COLO668 (cell line): ENCODE results near the gene SLC3A2.
A peak's percentile ranks its signal among the peaks of the same experiment; 100 is the strongest.

Experiments used
- DNase-seq: peaks from one replicate; lab custom pipeline; 2025; ENCODE audit not compliant: unreplicated experiment; lab: John Stamatoyannopoulos, UW

Gene SLC3A2

GRCh38 chr11:62909107-62909894 lies 28.6 kb downstream of the SLC3A2 start:
- peak; percentile 33 for DNase-seq

- DNase-seq, result no peak
Measured at GRCh38 chr11:62910141-62910882, 29.6 kb downstream of the SLC3A2 start.

- no peak for DNase-seq
Measured at GRCh38 chr11:62911137-62912130, 30.7 kb downstream of the SLC3A2 start.

- no peak for DNase-seq
Measured at GRCh38 chr11:62912268-62912667, 31.6 kb downstream of the SLC3A2 start.

GRCh38 chr11:62914416-62914815 lies 33.7 kb downstream of the SLC3A2 start:
- no peak for DNase-seq

- DNase-seq, result no peak
Measured at GRCh38 chr11:62917906-62918502, 37.3 kb downstream of the SLC3A2 start.

- no peak for DNase-seq
Measured at GRCh38 chr11:62918531-62918930, 37.8 kb downstream of the SLC3A2 start.

- no peak for DNase-seq
Measured at GRCh38 chr11:62919476-62919875, 38.8 kb downstream of the SLC3A2 start.

GRCh38 chr11:62919898-62920640 lies 39.4 kb downstream of the SLC3A2 start:
- no peak for DNase-seq

- no peak for DNase-seq
Measured at GRCh38 chr11:62921201-62921572, 40.5 kb downstream of the SLC3A2 start, which contains the start of gene CHRM1. Gene CHRM1, minus strand, starts transcription at chr11:62921363. Its CDS starts 10,263 bp downstream, at chr11:62911100.

- DNase-seq, result no peak
Measured at GRCh38 chr11:62921573-62922188, 41.0 kb downstream of the SLC3A2 start.

GRCh38 chr11:62922189-62922589 lies 41.5 kb downstream of the SLC3A2 start:
- no peak for DNase-seq

GRCh38 chr11:62922653-62923431 lies 42.1 kb downstream of the SLC3A2 start:
- no peak for DNase-seq

GRCh38 chr11:62923601-62924411 lies 43.1 kb downstream of the SLC3A2 start:
- no peak for DNase-seq

- no peak for DNase-seq
Measured at GRCh38 chr11:62925308-62925707, 44.6 kb downstream of the SLC3A2 start.

- no peak for DNase-seq
Measured at GRCh38 chr11:62925745-62926679, 45.3 kb downstream of the SLC3A2 start.
